ENCODE measurements around the gene MAGI3.

DNA sequence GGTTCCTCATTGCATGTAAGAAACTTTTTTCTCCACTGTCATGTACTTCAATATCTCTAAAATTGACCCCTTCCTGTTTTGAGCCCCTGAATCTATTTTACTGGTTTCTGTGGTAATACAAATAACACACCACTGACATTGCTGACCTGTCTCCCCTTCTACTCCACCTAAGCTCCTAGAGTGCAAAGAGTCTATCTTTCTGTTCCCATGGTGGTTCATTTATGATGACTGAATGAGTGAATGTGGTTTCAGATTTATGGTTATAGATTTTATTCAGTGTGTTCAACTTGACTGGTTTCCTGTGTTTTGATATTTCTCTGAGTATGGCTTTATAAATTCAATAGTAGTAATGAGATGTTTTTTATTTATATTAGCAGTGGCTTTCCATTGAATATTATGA is 127.7 kb downstream of the MAGI3 start:
- TF ChIP-seq, protein P1, sequence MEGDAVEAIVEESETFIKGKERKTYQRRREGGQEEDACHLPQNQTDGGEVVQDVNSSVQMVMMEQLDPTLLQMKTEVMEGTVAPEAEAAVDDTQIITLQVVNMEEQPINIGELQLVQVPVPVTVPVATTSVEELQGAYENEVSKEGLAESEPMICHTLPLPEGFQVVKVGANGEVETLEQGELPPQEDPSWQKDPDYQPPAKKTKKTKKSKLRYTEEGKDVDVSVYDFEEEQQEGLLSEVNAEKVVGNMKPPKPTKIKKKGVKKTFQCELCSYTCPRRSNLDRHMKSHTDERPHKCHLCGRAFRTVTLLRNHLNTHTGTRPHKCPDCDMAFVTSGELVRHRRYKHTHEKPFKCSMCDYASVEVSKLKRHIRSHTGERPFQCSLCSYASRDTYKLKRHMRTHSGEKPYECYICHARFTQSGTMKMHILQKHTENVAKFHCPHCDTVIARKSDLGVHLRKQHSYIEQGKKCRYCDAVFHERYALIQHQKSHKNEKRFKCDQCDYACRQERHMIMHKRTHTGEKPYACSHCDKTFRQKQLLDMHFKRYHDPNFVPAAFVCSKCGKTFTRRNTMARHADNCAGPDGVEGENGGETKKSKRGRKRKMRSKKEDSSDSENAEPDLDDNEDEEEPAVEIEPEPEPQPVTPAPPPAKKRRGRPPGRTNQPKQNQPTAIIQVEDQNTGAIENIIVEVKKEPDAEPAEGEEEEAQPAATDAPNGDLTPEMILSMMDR (conservative IDR thresholded peaks at IDR 0.05; ENCODE audit: low read depth, low read length), result no peak
- no peak for TF ChIP-seq EZH2 (IDR thresholded peaks at IDR 0.05; ENCODE audit: low read length, unreplicated experiment)
- no peak for TF ChIP-seq EZH2phosphoT487 (IDR thresholded peaks at IDR 0.05; ENCODE audit: borderline replicate concordance, low read length)

Data from PC-3 (cell line).